ENCODE results near the gene LMCD1.

LMCD1 gene

DNA sequence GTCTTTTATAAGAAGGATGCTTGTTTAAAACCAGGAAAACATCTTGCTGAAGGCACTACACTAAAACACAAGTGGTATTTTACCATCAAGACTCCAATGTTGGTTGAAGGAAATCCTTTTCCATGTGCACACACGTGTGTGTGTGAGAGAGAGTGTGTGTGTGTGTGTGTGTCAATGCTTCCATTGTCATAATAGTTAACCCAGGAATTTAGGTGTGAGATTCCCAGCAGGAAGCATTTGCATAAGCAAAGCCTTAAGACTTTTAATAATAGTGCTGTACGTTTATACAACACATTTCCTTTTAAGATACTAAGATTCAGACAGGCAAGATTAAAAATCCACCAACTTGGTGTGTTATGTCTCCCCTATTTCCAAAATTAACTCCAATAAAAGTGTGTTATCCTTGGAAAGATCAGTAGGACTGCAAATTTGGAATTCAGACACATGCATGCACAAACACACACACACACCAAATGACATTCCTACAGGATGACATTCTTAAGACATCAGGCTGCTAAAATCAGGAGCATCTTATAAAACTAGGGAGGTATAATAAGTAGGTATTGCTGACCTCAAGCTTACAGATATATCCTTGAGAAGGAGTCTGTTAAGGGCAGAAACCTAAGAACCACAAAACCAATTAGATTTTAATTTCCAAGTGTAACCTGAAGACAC, 18.3 kb downstream of the LMCD1 start:
- Histone ChIP-seq H3K4me1 (ENCODE audit: insufficient read depth, low read length) (peaks cover 5% of the 10 kb centered on the region), H3K27me3 (ENCODE audit: insufficient read depth, low read length) (no peaks in the 10 kb centered on the region), H3K9me3 (ENCODE audit: low read length) (no peaks in the 10 kb centered on the region), H3K4me3 (ENCODE audit: low read length) (no peak overlapping the region), H2AFZ (ENCODE audit: low read depth, low read length) (no peak overlapping the region), H3K36me3 (ENCODE audit: insufficient read depth, low read length) (no peaks in the 10 kb centered on the region)

DNA sequence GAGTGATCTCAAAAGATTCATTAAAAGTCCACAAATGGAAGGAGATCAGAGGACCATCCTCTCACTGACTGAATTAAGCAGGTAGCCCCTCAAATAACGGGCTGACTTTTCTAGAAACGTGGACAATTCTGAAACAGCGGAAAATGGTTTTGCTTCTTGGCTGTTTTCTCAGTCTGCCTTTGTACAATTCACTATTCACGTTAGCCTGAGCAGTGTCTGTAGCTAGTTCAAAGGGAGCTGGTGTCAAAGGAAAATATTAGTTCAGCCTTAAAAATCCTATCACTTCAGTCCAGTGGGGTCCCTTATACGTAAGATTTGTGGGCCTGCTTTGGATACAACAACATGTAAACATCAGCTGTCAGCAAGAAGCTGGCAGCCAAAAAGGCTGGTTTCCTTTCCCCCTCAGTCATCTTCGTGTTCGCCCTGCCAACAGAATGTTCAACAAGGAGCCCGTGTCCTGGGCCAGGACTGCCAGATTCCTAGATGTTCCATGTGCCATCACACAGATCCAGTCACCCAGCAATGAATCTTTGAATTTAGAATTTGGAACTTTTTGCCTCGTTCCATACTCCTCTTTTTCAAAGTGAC, 19.3 kb downstream of the LMCD1 start:
- Histone ChIP-seq H3K27me3 (ENCODE audit: insufficient read depth, low read length) (no peaks in the 10 kb centered on the region), H2AFZ (ENCODE audit: low read depth, low read length) (no peak overlapping the region), H3K4me1 (ENCODE audit: insufficient read depth, low read length) (peaks cover 5% of the 10 kb centered on the region), H3K4me3 (ENCODE audit: low read length) (no peak overlapping the region), H3K36me3 (ENCODE audit: insufficient read depth, low read length) (no peaks in the 10 kb centered on the region), H3K9me3 (ENCODE audit: low read length) (no peaks in the 10 kb centered on the region)

DNA sequence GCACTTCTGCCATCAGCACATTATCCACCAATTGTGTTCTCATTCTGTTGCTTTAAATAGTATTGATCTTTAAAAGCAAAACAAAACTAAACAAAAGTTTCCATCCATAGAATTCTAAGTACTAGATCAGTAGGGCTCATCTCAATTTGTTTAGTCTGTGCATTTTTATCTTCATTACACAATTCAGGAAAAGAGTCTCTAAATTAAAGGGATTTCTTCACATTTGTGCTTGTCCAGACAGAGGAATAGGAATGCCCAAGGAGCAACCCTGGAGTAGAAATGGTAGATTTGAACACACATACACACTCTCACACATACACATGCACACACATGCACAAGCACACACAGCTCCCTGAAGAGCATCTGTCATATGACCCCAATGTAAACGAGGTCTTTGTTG, 21.4 kb downstream of the LMCD1 start:
- Histone ChIP-seq H3K36me3 (ENCODE audit: insufficient read depth, low read length) (no peaks in the 10 kb centered on the region), H3K9me3 (ENCODE audit: low read length) (no peaks in the 10 kb centered on the region), H3K4me1 (ENCODE audit: insufficient read depth, low read length) (peaks cover 7% of the 10 kb centered on the region), H3K4me3 (ENCODE audit: low read length) (no peak overlapping the region), H3K27me3 (ENCODE audit: insufficient read depth, low read length) (no peaks in the 10 kb centered on the region), H2AFZ (ENCODE audit: low read depth, low read length) (no peak overlapping the region)

DNA sequence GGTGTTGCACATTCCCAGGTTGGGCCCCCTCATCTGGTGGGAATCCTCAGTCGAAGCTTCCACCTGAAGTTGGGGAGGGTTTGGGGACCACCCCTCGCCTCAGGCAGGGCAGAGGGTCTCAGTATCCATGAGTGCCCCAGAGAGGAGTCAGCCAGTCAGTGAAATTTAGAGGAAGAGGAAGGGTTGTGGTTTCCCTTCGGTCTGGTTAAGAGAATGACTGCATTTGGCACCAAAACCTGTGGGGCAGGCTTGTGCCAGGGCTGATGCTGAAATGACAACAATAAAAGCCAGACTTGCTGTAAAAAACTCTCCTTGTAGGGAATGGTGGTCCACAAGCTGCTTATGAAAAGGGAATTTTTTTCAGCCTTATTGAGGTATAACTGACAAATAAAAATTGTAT, 22.6 kb downstream of the LMCD1 start:
- H3K9me3 ChIP-seq (ENCODE audit: low read length), result no peaks in the 10 kb centered on the region
- no peaks in the 10 kb centered on the region for H3K27me3 ChIP-seq (ENCODE audit: insufficient read depth, low read length)
- no peaks in the 10 kb centered on the region for H3K36me3 ChIP-seq (ENCODE audit: insufficient read depth, low read length)
- H2AFZ ChIP-seq (ENCODE audit: low read depth, low read length), result no peak overlapping the region
- no peak overlapping the region for H3K4me3 ChIP-seq (ENCODE audit: low read length)
- H3K4me1 ChIP-seq (ENCODE audit: insufficient read depth, low read length), result peaks cover 19% of the 10 kb centered on the region

DNA sequence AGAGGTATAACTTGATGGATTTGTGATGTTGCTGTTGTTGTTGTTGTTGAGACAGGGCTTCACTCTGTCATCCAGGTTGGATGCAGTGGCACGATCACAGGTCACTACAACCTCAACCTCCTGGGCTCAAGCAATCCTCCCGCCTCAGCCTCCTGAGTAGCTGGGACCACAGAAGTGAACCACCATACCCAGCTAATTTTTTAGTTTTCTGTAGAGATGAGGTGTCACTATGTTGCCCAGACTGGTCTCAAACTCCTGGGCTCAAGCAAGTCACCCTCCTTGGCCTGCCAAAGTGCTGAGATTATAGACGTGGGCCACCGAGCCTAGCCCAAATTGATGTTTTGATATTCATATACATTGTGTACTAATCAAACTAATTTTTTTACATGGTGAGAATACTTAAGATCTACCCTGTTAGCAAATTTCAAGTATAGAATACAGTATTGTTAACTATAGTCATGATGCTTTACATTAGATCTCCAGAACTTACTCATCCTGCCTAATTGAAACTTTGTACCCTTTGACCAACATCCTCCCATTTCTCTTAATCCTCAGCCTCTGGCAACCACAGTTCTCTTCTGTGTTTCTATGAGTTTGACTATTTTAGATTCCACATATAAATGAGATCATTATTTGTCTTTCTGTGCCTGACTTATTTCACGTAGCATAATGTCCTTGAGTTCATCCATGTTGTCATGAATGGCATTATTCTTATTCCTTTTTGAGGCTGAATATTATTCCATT, 23.2 kb downstream of the LMCD1 start:
- Histone ChIP-seq H3K4me3 (ENCODE audit: low read length) (no peak overlapping the region), H3K36me3 (ENCODE audit: insufficient read depth, low read length) (no peaks in the 10 kb centered on the region), H3K4me1 (ENCODE audit: insufficient read depth, low read length) (peaks cover 23% of the 10 kb centered on the region), H3K9me3 (ENCODE audit: low read length) (no peaks in the 10 kb centered on the region), H3K27me3 (ENCODE audit: insufficient read depth, low read length) (no peaks in the 10 kb centered on the region), H2AFZ (ENCODE audit: low read depth, low read length) (no peak overlapping the region)

DNA sequence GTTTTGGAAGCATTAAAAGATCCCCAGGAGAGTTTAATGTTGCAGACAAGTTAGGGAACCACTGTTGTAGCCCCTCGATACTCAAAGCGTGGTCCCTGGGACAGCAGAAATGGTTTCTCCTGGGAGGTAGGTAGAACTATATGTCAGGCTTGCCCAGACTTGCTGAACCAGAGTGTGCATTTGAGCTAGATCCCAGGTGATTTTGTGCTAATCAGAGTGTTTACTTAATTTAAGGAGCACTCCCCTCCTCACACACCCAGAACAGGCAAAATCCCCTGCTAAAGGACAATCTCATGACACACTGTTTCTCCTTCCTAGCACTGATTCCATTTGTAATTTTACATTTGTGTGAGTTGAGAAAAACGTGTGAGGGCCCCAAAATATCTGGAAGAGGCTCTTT, 24.3 kb downstream of the LMCD1 start:
- Histone ChIP-seq H3K4me3 (ENCODE audit: low read length) (no peak overlapping the region), H3K36me3 (ENCODE audit: insufficient read depth, low read length) (no peaks in the 10 kb centered on the region), H3K27me3 (ENCODE audit: insufficient read depth, low read length) (no peaks in the 10 kb centered on the region), H3K9me3 (ENCODE audit: low read length) (no peaks in the 10 kb centered on the region), H2AFZ (ENCODE audit: low read depth, low read length) (no peak overlapping the region), H3K4me1 (ENCODE audit: insufficient read depth, low read length) (peaks cover 30% of the 10 kb centered on the region)

DNA sequence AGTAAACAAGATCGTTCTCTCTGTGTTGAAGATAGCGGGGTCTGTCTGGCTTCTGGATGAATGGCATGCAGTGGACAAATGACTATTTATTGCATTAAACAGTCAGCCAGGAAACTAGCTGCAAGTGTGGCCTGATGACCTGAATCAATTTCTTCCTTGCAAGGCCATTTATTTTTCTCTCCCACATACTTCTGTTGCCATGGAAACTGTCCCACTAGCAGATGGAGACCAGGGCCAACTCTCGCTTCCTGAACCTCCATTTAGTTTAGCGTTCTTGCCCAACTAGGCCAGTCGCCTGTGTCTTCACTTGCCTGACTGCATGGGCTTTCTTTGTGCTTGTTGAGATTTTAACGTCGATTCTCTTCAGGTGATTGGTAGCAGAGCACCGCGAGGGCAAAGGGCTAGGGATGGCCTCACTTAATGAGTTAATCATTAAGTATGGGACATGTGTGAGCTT, 27.6 kb downstream of the LMCD1 start:
- Histone ChIP-seq H3K27me3 (ENCODE audit: insufficient read depth, low read length) (no peaks in the 10 kb centered on the region), H3K4me1 (ENCODE audit: insufficient read depth, low read length) (peaks cover 30% of the 10 kb centered on the region), H2AFZ (ENCODE audit: low read depth, low read length) (peak overlapping the region; percentile 57), H3K36me3 (ENCODE audit: insufficient read depth, low read length) (no peaks in the 10 kb centered on the region), H3K4me3 (ENCODE audit: low read length) (no peak overlapping the region), H3K9me3 (ENCODE audit: low read length) (no peaks in the 10 kb centered on the region)

DNA sequence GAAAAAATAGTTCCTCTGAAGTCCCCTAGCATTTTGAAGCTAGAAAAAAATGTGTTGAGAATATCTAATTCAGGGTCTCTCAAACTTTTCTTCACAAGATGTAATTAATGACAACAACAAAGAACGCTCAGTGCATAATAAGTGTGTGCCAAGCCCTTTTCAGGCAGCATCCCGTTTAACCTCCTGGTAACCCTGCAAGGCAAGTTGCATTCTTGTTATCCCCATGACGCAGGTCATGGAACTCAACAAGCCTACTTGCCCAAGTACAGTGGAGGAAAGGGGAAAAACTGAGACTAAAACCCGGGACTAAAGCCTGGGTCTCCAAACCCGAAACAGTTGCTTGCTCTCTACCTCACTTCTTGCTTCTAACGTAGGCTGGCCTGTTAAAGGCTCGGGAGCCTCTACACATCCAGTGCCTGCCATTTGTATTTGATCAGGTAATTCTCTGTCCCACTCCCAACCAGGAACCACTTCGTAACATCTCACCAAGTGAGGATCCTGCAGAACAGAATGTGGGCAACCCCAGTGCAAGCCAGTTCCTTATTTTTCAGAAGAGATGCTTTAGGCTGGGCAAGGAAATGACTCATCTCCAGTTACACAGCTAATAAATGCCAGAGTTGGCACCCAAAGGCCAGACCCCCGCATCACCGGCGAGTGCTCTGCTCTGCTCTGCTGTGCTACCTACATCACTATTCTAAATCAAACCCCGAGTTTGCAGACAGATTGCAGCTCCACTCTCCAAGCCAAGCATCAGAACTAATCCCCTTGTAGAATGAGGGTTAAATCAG, 28.3 kb downstream of the LMCD1 start:
- peaks cover 30% of the 10 kb centered on the region for H3K4me1 ChIP-seq (ENCODE audit: insufficient read depth, low read length)
- no peak overlapping the region for H2AFZ ChIP-seq (ENCODE audit: low read depth, low read length)
- no peaks in the 10 kb centered on the region for H3K9me3 ChIP-seq (ENCODE audit: low read length)
- no peaks in the 10 kb centered on the region for H3K36me3 ChIP-seq (ENCODE audit: insufficient read depth, low read length)
- H3K27me3 ChIP-seq (ENCODE audit: insufficient read depth, low read length), result no peaks in the 10 kb centered on the region
- H3K4me3 ChIP-seq (ENCODE audit: low read length), result no peak overlapping the region

DNA sequence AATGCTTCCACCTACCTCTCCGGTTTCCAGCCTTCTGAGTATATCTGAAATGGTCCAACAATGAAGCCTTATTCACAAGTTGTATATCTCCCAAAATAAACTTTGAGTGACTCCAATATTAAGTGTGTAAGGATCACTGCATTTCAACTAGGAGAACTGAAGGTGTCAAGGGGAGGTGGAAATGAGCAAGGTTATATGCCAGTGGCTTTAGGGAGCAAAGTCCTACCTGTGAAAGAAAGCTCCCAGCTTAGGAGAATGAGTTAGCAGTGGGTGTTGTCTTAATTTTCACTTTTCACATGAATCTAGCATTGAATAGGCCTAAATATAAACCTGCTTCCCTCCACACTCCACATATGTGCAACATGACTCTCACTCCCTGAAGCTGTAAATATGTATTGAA, 29.0 kb downstream of the LMCD1 start:
- no peaks in the 10 kb centered on the region for H3K27me3 ChIP-seq (ENCODE audit: insufficient read depth, low read length)
- peaks cover 34% of the 10 kb centered on the region for H3K4me1 ChIP-seq (ENCODE audit: insufficient read depth, low read length)
- no peaks in the 10 kb centered on the region for H3K9me3 ChIP-seq (ENCODE audit: low read length)
- no peak overlapping the region for H3K4me3 ChIP-seq (ENCODE audit: low read length)
- no peaks in the 10 kb centered on the region for H3K36me3 ChIP-seq (ENCODE audit: insufficient read depth, low read length)
- H2AFZ ChIP-seq (ENCODE audit: low read depth, low read length), result no peak overlapping the region

DNA sequence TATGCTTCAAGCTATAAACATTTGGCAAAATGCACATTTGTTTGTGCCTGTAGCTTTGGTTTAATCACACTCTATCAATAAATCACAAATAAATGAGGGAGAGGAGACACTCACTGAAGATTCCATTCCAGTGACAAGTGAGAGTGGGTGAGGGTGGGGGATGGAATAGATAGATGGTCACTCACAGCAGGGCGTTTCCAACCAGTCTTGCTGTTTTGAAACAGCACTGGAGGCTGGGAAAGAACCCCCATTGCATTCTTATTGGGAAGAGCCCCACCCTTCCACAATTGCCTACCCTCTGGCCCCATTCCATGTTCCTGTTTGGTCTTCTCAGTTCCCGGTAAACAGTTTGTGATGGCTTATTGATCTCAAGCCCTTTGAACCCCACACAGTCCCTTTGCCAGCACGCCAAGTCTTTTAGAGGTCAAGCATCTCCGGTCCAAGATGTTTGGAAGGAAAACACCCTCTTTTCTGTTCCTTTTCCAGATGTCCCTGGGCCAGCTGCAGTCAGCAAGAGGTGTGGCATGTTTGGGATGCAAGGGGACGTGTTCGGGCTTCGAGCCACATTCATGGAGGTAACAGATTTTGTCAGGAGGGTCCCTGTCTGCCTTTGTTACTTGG, 30.7 kb downstream of the LMCD1 start:
- no peak overlapping the region for H2AFZ ChIP-seq (ENCODE audit: low read depth, low read length)
- H3K9me3 ChIP-seq (ENCODE audit: low read length), result peaks cover 5% of the 10 kb centered on the region
- peaks cover 41% of the 10 kb centered on the region for H3K4me1 ChIP-seq (ENCODE audit: insufficient read depth, low read length)
- no peaks in the 10 kb centered on the region for H3K27me3 ChIP-seq (ENCODE audit: insufficient read depth, low read length)
- H3K4me3 ChIP-seq (ENCODE audit: low read length), result no peak overlapping the region
- no peaks in the 10 kb centered on the region for H3K36me3 ChIP-seq (ENCODE audit: insufficient read depth, low read length)

DNA sequence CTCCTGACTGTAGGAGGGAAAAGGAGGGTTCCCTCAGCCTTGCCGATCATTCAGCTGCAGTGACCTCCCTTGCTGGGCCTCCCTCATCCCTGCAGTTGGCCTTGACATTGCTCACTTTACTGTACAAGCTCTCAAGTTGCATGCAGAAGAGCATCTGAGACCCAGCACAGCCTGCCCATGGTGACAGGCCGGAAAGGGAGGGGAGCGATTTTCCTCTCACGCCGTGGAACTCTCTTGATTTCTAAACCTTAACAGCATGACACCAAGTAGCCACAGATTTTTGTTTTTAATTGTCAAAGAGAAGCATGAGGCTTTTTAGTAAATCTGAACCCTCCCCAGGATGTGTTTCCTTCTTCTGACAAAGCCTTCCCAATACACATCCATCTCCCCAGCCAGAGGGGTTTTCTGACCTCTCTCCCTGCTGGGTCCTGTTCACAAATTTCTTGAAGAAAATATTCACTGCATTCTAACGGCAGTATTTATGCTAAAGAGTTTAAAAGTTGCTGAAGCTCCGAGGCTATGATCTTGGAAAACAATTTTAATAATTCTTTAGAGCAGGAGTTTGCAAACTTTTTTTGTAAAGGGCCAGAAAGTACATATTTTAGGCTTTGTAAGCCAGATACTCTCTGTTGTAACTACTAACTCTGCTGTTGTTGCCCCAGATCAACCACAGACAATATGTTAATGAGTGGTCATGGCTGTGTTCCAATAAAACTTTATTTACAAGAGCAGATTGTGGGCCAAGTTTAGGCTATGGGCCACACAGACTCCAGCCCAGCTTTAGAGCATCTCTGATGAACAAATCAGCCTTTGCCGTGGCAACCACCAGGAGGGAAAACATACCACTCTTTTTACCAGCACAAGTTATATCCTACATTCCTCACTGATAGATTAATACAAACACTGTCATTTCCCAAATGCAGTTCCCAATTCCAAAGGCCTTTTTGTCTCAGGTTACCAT, 34.8 kb downstream of the LMCD1 start:
- H3K4me1 ChIP-seq (ENCODE audit: insufficient read depth, low read length), result peaks cover 11% of the 10 kb centered on the region
- H3K27me3 ChIP-seq (ENCODE audit: insufficient read depth, low read length), result no peaks in the 10 kb centered on the region
- H2AFZ ChIP-seq (ENCODE audit: low read depth, low read length), result no peak overlapping the region
- no peak overlapping the region for H3K4me3 ChIP-seq (ENCODE audit: low read length)
- peaks cover 5% of the 10 kb centered on the region for H3K9me3 ChIP-seq (ENCODE audit: low read length)
- H3K36me3 ChIP-seq (ENCODE audit: insufficient read depth, low read length), result no peaks in the 10 kb centered on the region

DNA sequence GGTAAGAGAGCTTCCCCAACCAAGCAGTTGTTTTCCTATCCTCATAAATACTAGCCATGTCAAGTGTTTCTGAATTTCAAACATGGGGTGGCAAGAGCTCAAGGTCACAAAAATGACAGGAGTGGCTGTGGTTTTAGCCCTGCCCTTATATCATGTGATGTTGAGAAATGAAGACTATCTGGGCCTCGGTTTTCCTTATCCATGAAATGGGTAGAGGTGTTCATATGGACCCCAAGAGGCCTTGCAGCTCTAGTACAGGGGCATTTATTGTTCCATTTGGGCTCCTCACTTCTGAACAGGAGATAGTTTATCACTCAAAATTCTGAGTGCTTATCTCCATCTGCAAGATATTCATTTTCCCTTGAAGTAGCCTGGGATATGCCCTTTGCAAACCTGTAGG, 35.8 kb downstream of the LMCD1 start:
- Histone ChIP-seq H3K9me3 (ENCODE audit: low read length) (peaks cover 5% of the 10 kb centered on the region), H3K4me1 (ENCODE audit: insufficient read depth, low read length) (peaks cover 11% of the 10 kb centered on the region), H3K36me3 (ENCODE audit: insufficient read depth, low read length) (no peaks in the 10 kb centered on the region), H3K4me3 (ENCODE audit: low read length) (no peak overlapping the region), H3K27me3 (ENCODE audit: insufficient read depth, low read length) (no peaks in the 10 kb centered on the region), H2AFZ (ENCODE audit: low read depth, low read length) (no peak overlapping the region)

All from neuron (in vitro differentiated cells).